GM12875 (cell line): ENCODE data around the gene LMCD1.

Experiments used
- H3K4me3 ChIP-seq: one replicate; pipeline ENCODE4 v1.5.1; 2011; ENCODE audit warnings: low read depth, low read length, control low read depth
- CTCF ChIP-seq: IDR thresholded peaks from 2 replicates; pipeline ENCODE4 v1.5.1; 2011; ENCODE audit warnings: low read depth, mild to moderate bottlenecking, control low read depth, inconsistent platforms, low read length, moderate library complexity, borderline replicate concordance; ENCODE audit not compliant: insufficient read depth

The LMCD1 gene

GRCh38 chr3:8501371-8502131 lies at the start of gene LMCD1:
LMCD1 (plus strand) TSS chr3:8501823; CDS start chr3:8501939, 116 bp downstream.
- TF ChIP-seq CTCF, result no peak
- peak within 1 kb of the TSS; percentile 60 for H3K4me3 ChIP-seq

GRCh38 chr3:8452112-8452511 lies 49.5 kb upstream of the LMCD1 start:
- TF ChIP-seq CTCF, result no peak
- no peak overlapping the region for H3K4me3 ChIP-seq

GRCh38 chr3:8453153-8453552 lies 48.5 kb upstream of the LMCD1 start:
- no peak for TF ChIP-seq CTCF

GRCh38 chr3:8455526-8456411 lies 45.9 kb upstream of the LMCD1 start:
- TF ChIP-seq CTCF, result no peak
- H3K4me3 ChIP-seq, result no peak overlapping the region

More at GRCh38 chr3:8453153-8453552, 48.5 kb upstream of the LMCD1 start:
- no peak overlapping the region for H3K4me3 ChIP-seq

GRCh38 chr3:8456412-8456811 lies 45.2 kb upstream of the LMCD1 start:
- no peak for TF ChIP-seq CTCF
- H3K4me3 ChIP-seq, result no peak overlapping the region

- TF ChIP-seq CTCF, result no peak
- no peak overlapping the region for H3K4me3 ChIP-seq
These were observed 44.6 kb upstream of the LMCD1 start for GRCh38 chr3:8457039-8457438.
